OCI-LY7 (cell line): ENCODE measurements around the gene NRCAM. TPM values are rescaled to one million over a fixed set of nuclear protein-coding genes. Genes with fewer than 3 reads are reported as not detected.

Experiments used
- BruUV-seq: library from RNA; stranded (reverse); fragments of 400-500 nt; replicated peaks from 2 replicates; lab custom pipeline; 2021; lab: Mats Ljungman, UMichigan
- CTCF ChIA-PET: fragments of 300-600 bp; sonication (Branson Sonifier 250); formaldehyde crosslinking; loops from one replicate; lab custom pipeline; 2022; ENCODE audit warnings: antibody characterized with exemption; ENCODE audit not compliant: unreplicated experiment; lab: Charles Lee
- POLR2A ChIA-PET: fragments of 300-600 bp; sonication (Branson Sonifier 250); formaldehyde crosslinking; loops from one replicate; lab custom pipeline; 2022; ENCODE audit warnings: antibody characterized with exemption; lab: Charles Lee
- DNase-seq: peaks from one replicate; pipeline ENCODE4 v3.0.0-alpha.2; 2015; ENCODE audit warnings: low spot score
- H2AFZ ChIP-seq: fragments of 200-600 bp; sonication (generic), shearing (Covaris generic); 2 replicates; pipeline ENCODE4 v1.6.1; 2014; ENCODE audit warnings: mild to moderate bottlenecking, antibody characterized with exemption, low read length, moderate library complexity
- H3K27ac ChIP-seq: fragments of 200-600 bp; sonication (generic); 2 replicates; pipeline ENCODE4 v1.5.1; 2014; ENCODE audit warnings: mixed run types, low read depth, mild to moderate bottlenecking, moderate library complexity, low read length, inconsistent platforms; ENCODE audit not compliant: poor library complexity, severe bottlenecking
- H3K36me3 ChIP-seq: fragments of 200-600 bp; sonication (generic); 2 replicates; pipeline ENCODE4 v1.6.1; 2014; ENCODE audit warnings: mild to moderate bottlenecking, antibody characterized with exemption, low read length, moderate library complexity, mixed read lengths; ENCODE audit not compliant: insufficient read depth
- H3K4me1 ChIP-seq: fragments of 200-600 bp; sonication (generic); 2 replicates; pipeline ENCODE4 v1.5.1; 2014; ENCODE audit warnings: mild to moderate bottlenecking, low read length; ENCODE audit not compliant: insufficient read depth, poor library complexity, severe bottlenecking
- H3K4me2 ChIP-seq: fragments of 200-600 bp; sonication (generic); 2 replicates; pipeline ENCODE4 v1.6.1; 2014; ENCODE audit warnings: mild to moderate bottlenecking, low read length
- H3K4me3 ChIP-seq: fragments of 200-600 bp; sonication (generic); 2 replicates; pipeline ENCODE4 v1.5.1; 2014; ENCODE audit warnings: mild to moderate bottlenecking, low read depth, low read length; ENCODE audit not compliant: poor library complexity, severe bottlenecking
- H3K79me2 ChIP-seq: fragments of 200-600 bp; sonication (generic); 2 replicates; pipeline ENCODE4 v1.6.1; 2016; ENCODE audit warnings: low read depth, mild to moderate bottlenecking, low read length, moderate library complexity, mixed read lengths; ENCODE audit not compliant: insufficient read depth
- H3K9me2 ChIP-seq: fragments of 200-600 bp; sonication (generic); 2 replicates; pipeline ENCODE4 v1.6.1; 2016; ENCODE audit warnings: mild to moderate bottlenecking, low read length, mixed read lengths; ENCODE audit not compliant: insufficient read depth
- H3K9me3 ChIP-seq: fragments of 200-600 bp; sonication (generic); 2 replicates; pipeline ENCODE4 v1.6.1; 2014; ENCODE audit warnings: mild to moderate bottlenecking, mixed run types, low read length, mixed read lengths
- H4K20me1 ChIP-seq: fragments of 200-600 bp; sonication (generic); 2 replicates; pipeline ENCODE4 v1.6.1; 2014; ENCODE audit warnings: mild to moderate bottlenecking, antibody characterized with exemption, low read length, moderate library complexity, mixed read lengths; ENCODE audit not compliant: insufficient read depth
- EZH2phosphoT487 ChIP-seq: fragments of 200-600 bp; sonication (generic); IDR thresholded peaks from 2 replicates; pipeline ENCODE4 v1.6.1; 2018; ENCODE audit warnings: low read depth, borderline replicate concordance, mild to moderate bottlenecking, mixed run types, antibody characterized with exemption, low read length, moderate library complexity, mixed read lengths
- intact Hi-C: fragments of 100-400 bp; cut with micrococcal nuclease; formaldehyde crosslinking; loops from one replicate; pipeline ENCODE4 v1.10.0; 2022; ENCODE audit not compliant: unreplicated experiment
- total RNA-seq, 2 experiments: library from RNA; depleted of rRNA in 1 of 2; stranded (reverse); fragments of >200 nt in 1 of 2; shearing (Covaris generic) in 1 of 2; gene quantifications; 2 replicates each; pipeline ENCODE4 v1.2.3, GENCODE V29; 2014 to 2022
- TF ChIP-seq, protein P1 (sequence below): fragments of 200-600 bp; sonication (generic); conservative IDR thresholded peaks from 2 replicates; pipeline ENCODE4 v1.5.1; 2014; ENCODE audit warnings: mild to moderate bottlenecking, antibody characterized with exemption, low read length, moderate library complexity, mixed read lengths

The NRCAM gene
- total RNA-seq, 2 experiments from 2014 or later = not detected

- no peaks in the 10 kb centered on the region for H3K9me3 ChIP-seq
- intact Hi-C loops = no loop called here
- TF ChIP-seq EZH2phosphoT487 = no peak
- TF ChIP-seq, protein P1, sequence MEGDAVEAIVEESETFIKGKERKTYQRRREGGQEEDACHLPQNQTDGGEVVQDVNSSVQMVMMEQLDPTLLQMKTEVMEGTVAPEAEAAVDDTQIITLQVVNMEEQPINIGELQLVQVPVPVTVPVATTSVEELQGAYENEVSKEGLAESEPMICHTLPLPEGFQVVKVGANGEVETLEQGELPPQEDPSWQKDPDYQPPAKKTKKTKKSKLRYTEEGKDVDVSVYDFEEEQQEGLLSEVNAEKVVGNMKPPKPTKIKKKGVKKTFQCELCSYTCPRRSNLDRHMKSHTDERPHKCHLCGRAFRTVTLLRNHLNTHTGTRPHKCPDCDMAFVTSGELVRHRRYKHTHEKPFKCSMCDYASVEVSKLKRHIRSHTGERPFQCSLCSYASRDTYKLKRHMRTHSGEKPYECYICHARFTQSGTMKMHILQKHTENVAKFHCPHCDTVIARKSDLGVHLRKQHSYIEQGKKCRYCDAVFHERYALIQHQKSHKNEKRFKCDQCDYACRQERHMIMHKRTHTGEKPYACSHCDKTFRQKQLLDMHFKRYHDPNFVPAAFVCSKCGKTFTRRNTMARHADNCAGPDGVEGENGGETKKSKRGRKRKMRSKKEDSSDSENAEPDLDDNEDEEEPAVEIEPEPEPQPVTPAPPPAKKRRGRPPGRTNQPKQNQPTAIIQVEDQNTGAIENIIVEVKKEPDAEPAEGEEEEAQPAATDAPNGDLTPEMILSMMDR = no peak
- no peak for DNase-seq
- H3K27ac ChIP-seq = no peak overlapping the region
- H3K4me2 ChIP-seq = no peak overlapping the region
- H3K9me2 ChIP-seq = no peaks in the 10 kb centered on the region; the same call in 1 of the 2 replicates
- no peaks in the 10 kb centered on the region for H4K20me1 ChIP-seq
- ChIA-PET CTCF (no interaction called here), POLR2A (interaction anchor here (0.6 to 1.2 kb wide), 2 partner anchors 15 to 35 kb away, joined by 3 read pairs; no protein-coding TSS in a partner anchor)
- H3K36me3 ChIP-seq = no peaks in the 10 kb centered on the region
- BruUV-seq = no TSS peak
- no peak overlapping the region for H2AFZ ChIP-seq
- no peaks in the 10 kb centered on the region for H3K4me1 ChIP-seq
- no peaks in the 10 kb centered on the region for H3K79me2 ChIP-seq
- H3K4me3 ChIP-seq = no peak overlapping the region
Measured at GRCh38 chr7:108270385-108271015, 185.7 kb downstream of the NRCAM start.

GRCh38 chr7:108268200-108268820, 187.9 kb downstream of the NRCAM start:
- Histone ChIP-seq H3K9me2 (no peaks in the 10 kb centered on the region; the same call in 1 of the 2 replicates), H2AFZ (no peak overlapping the region), H3K36me3 (no peaks in the 10 kb centered on the region), H3K9me3 (no peaks in the 10 kb centered on the region), H3K27ac (no peak overlapping the region), H3K4me2 (no peak overlapping the region), H3K4me1 (no peaks in the 10 kb centered on the region), H3K79me2 (no peaks in the 10 kb centered on the region), H3K4me3 (no peak overlapping the region), H4K20me1 (no peaks in the 10 kb centered on the region)
- intact Hi-C loops = no loop called here
- TF ChIP-seq EZH2phosphoT487 = no peak
- TF ChIP-seq, protein P1 = no peak
- POLR2A ChIA-PET = no interaction called here
- no TSS peak for BruUV-seq
- CTCF ChIA-PET = no interaction called here
- DNase-seq = no peak

DNA sequence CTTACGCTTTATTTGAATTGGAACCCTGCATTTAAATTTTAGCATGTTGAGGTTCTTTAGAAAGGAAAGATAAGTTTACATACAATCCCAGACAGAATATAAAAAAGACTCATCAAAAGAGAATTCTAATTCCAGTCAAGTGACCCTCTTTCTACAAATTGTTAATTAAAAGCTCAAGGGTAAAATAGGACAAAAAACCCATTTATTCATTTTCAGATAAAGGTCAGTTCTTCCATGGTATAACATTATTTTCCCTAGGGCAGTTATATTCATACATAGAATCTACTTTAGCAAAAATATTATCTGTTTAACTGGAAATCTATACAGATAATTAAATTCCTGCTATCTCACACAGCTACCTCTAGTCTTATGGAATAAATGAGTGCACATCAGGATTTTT, 188.6 kb downstream of the NRCAM start:
- DNase-seq = no peak
- Histone ChIP-seq H3K4me3 (no peak overlapping the region), H3K27ac (no peak overlapping the region), H4K20me1 (no peaks in the 10 kb centered on the region), H3K36me3 (no peaks in the 10 kb centered on the region), H3K9me3 (no peaks in the 10 kb centered on the region), H2AFZ (no peak overlapping the region), H3K4me1 (no peaks in the 10 kb centered on the region), H3K4me2 (no peak overlapping the region), H3K9me2 (no peaks in the 10 kb centered on the region; the same call in 1 of the 2 replicates), H3K79me2 (no peaks in the 10 kb centered on the region)
- POLR2A ChIA-PET = no interaction called here
- BruUV-seq = no TSS peak
- no peak for TF ChIP-seq EZH2phosphoT487
- TF ChIP-seq, protein P1 = no peak
- intact Hi-C loops = no loop called here
- CTCF ChIA-PET = no interaction called here
